CD8-positive, alpha-beta memory T cell (primary cell): Measurements from ENCODE around the gene SERHL2. TPM values are rescaled to one million over a fixed set of nuclear protein-coding genes. Genes with fewer than 3 reads are reported as not detected.

ENCODE experiments used
- CTCF ChIA-PET: fragments of 350-600 bp; sonication (Branson Sonifier 250); formaldehyde crosslinking; loops from one replicate; lab custom pipeline; 2021; ENCODE audit warnings: antibody characterized with exemption; lab: Charles Lee
- POLR2A ChIA-PET: fragments of 350-600 bp; sonication (Branson Sonifier 250); formaldehyde crosslinking; loops from one replicate; lab custom pipeline; 2021; ENCODE audit warnings: antibody characterized with exemption; lab: Charles Lee
- DNase-seq, 5 donors: peaks; one replicate each; pipeline versions ENCODE4 v3.0.0 to v3.0.0-alpha.2; 2020 to 2022; ENCODE audit warnings: mixed read lengths in 1 of 5
- H3K27ac ChIP-seq: one replicate; pipeline ENCODE4 v1.7.0; 2013; ENCODE audit warnings: low read depth, mild to moderate bottlenecking, low read length, moderate library complexity
- H3K27me3 ChIP-seq: 2 replicates; pipeline ENCODE4 v1.7.0; 2013; ENCODE audit warnings: low read length, mild to moderate bottlenecking; ENCODE audit not compliant: insufficient read depth, poor library complexity, severe bottlenecking
- H3K36me3 ChIP-seq: 2 replicates; pipeline ENCODE4 v1.7.0; 2013; ENCODE audit warnings: mild to moderate bottlenecking, low read length, moderate library complexity; ENCODE audit not compliant: insufficient read depth
- H3K4me1 ChIP-seq: 2 replicates; pipeline ENCODE4 v1.7.0; 2013; ENCODE audit warnings: mild to moderate bottlenecking, low read length, moderate library complexity; ENCODE audit not compliant: insufficient read depth
- H3K4me3 ChIP-seq: 2 replicates; pipeline ENCODE4 v1.7.0; 2013; ENCODE audit warnings: mild to moderate bottlenecking, low read length
- H3K9me3 ChIP-seq: 2 replicates; pipeline ENCODE4 v1.7.0; 2013; ENCODE audit warnings: mild to moderate bottlenecking, low read length
- H3K27ac Mint-ChIP-seq, 8 donors: one replicate each; pipeline ENCODE4 v1.8.0; 2020 to 2021; ENCODE audit warnings: mixed read lengths in 8 of 8, mild to moderate bottlenecking in 6 of 8, inconsistent platforms in 3 of 8, moderate library complexity in 3 of 8
- H3K27me3 Mint-ChIP-seq, 2 donors: one replicate each; pipeline ENCODE4 v1.8.0; 2020 to 2021; ENCODE audit warnings: mixed read lengths in 2 of 2, mild to moderate bottlenecking in 1 of 2, moderate library complexity in 1 of 2
- H3K36me3 Mint-ChIP-seq, 3 donors: one replicate each; pipeline ENCODE4 v1.8.0; 2020 to 2021; ENCODE audit warnings: mixed read lengths in 3 of 3, inconsistent platforms in 1 of 3, mild to moderate bottlenecking in 1 of 3
- H3K4me1 Mint-ChIP-seq, 3 donors: one replicate each; pipeline ENCODE4 v1.8.0; 2020 to 2021; ENCODE audit warnings: mixed read lengths in 3 of 3, inconsistent platforms in 1 of 3, mild to moderate bottlenecking in 1 of 3
- H3K4me3 Mint-ChIP-seq, 7 donors: one replicate each; pipeline ENCODE4 v1.8.0; 2020 to 2021; ENCODE audit warnings: mixed read lengths in 7 of 7, mild to moderate bottlenecking in 6 of 7, moderate library complexity in 4 of 7, inconsistent platforms in 2 of 7
- H3K9me3 Mint-ChIP-seq, 5 donors: one replicate each; pipeline ENCODE4 v1.8.0; 2020 to 2022; ENCODE audit warnings: mixed read lengths in 5 of 5, mild to moderate bottlenecking in 3 of 5, moderate library complexity in 2 of 5, inconsistent platforms in 1 of 5
- polyA plus RNA-seq: library from polyadenylated mRNA; unstranded; fragments of 300-500 nt; fragmentation: Illumina TruSeq; gene quantifications from one replicate; pipeline ENCODE4 v1.2.3, GENCODE V29; 2021
- total RNA-seq, 2 experiments: library from RNA; stranded (reverse); gene quantifications; one replicate each; pipeline ENCODE4 v1.2.3, GENCODE V29; 2021

The SERHL2 gene
- total and polyA plus RNA-seq, 3 experiments from 2014 or later = 0.60 to 1.4 (median 1.3) TPM

DNA sequence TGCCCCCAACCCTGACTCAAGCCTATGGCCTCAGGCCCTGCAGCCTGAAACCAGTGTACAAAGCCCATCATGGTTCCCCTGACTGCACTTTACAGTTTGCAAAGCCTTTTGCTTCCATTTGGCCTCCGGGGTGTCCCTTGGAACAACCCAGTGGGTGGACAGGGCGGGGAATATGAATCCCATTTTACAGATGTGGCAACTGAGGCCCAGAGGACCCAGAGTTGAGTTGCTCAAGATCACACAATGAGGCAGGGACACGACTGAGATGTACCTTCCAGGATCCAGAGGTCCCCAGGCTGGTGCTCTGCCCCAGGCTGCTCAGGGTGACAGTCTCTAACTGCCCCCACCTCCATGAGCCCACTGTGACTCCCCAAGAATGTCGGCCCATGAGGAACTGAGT, 66.3 kb downstream of the SERHL2 start:
- ChIA-PET POLR2A (no interaction called here), CTCF (interaction anchor here (1.4 kb wide), 1 partner anchor 30 kb away, joined by 3 read pairs; no protein-coding TSS in a partner anchor)
- no peaks in the 10 kb centered on the region for H3K27me3 ChIP-seq
- Mint-ChIP-seq H3K27ac (peak overlapping the region in 1 of 8 donors; percentile 11), H3K27me3 (no peaks in the 10 kb centered on the region), H3K4me3 (no peak overlapping the region), H3K36me3 (peaks cover 0 to 40% (median 2%) of the 10 kb centered on the region in 3 donors), H3K4me1 (peaks cover 14 to 19% (median 17%) of the 10 kb centered on the region in 3 donors), H3K9me3 (no peaks in the 10 kb centered on the region)
- no peaks in the 10 kb centered on the region for H3K9me3 ChIP-seq
- DNase-seq = no peak
- H3K27ac ChIP-seq = no peak overlapping the region
- H3K4me1 ChIP-seq = peaks cover 7% of the 10 kb centered on the region
- H3K36me3 ChIP-seq = no peaks in the 10 kb centered on the region
- no peak overlapping the region for H3K4me3 ChIP-seq

DNA sequence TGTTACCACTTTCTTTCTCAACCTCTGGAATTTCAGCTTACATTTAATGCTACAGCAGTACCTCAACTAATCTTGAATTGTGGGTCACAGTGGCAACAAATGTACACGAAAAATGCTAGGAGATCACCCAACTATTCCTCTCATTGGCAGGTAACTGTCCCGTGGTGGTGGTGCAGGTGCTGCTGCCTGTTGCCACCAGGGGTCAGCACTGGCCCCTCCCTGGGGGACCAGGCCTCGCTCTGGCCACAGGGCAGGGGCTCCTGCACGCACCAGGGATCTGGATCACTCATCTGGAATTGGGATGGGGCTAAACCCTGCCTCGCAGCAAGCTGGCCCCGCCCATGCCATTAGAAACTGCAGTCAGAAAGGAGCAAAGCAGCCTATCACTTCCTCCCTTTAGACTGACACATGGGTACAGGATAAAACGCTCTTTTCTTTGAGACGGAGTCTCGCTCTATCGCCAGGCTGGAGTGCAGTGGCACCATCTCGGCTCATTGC, 67.8 kb downstream of the SERHL2 start:
- Mint-ChIP-seq H3K36me3 (peaks cover 0 to 43% (median 3%) of the 10 kb centered on the region in 3 donors), H3K27ac (peak overlapping the region in 6 of 8 donors; percentile 20 to 84 (median 68)), H3K4me3 (peak overlapping the region in 1 of 7 donors; percentile 8), H3K27me3 (no peaks in the 10 kb centered on the region), H3K9me3 (no peaks in the 10 kb centered on the region), H3K4me1 (peaks cover 5 to 11% (median 8%) of the 10 kb centered on the region in 3 donors)
- no peaks in the 10 kb centered on the region for H3K27me3 ChIP-seq
- DNase-seq = peak; percentile 26 to 67 (median 34)
- ChIA-PET POLR2A (no interaction called here), CTCF (interaction anchor here (0.8 to 2.0 kb wide), 7 partner anchors 10 to 42 kb away, joined by 3 to 6 read pairs (median 5); no protein-coding TSS in a partner anchor)
- peaks cover under 1% of the 10 kb centered on the region for H3K36me3 ChIP-seq
- no peaks in the 10 kb centered on the region for H3K4me1 ChIP-seq
- H3K4me3 ChIP-seq = no peak overlapping the region
- H3K27ac ChIP-seq = no peak overlapping the region
- H3K9me3 ChIP-seq = no peaks in the 10 kb centered on the region

DNA sequence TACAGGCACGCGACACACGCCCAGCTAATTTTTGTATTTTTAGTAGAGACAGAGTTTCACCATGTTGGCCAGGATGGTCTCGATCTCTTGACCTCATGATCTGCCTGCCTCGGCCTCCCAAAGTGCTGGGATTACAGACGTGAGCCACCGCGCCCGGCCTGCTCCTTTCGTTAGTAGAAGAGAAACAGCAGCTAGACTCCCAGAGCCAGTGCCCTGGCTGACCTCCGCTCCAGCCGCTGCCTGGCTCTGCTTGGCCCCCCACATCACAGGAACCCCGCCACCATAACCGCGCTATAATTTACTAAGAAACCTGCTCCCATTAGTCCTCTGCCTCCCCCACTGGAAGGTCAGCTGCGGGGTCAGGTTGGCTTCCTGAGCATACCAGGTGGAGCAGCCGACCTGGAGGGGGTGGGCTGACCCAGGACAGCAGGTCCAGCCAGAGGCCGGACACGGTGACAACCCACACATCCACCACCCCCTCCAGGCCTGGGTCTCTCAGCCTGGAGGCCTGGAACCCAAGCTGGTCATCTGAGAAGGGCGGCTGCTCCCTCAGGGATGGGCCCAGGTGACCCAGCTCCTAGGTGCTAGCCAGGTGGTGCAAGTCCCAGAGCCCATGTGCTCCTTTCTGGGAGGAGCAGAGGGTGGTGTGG, 68.4 kb downstream of the SERHL2 start:
- peaks cover 0 to 46% (median 3%) of the 10 kb centered on the region in 3 donors for H3K36me3 Mint-ChIP-seq
- Histone ChIP-seq H3K4me1 (no peaks in the 10 kb centered on the region), H3K27ac (no peak overlapping the region), H3K4me3 (no peak overlapping the region), H3K9me3 (no peaks in the 10 kb centered on the region), H3K27me3 (no peaks in the 10 kb centered on the region), H3K36me3 (peaks cover 7% of the 10 kb centered on the region)
- H3K27me3 Mint-ChIP-seq = no peaks in the 10 kb centered on the region
- H3K4me3 Mint-ChIP-seq = no peak overlapping the region
- H3K4me1 Mint-ChIP-seq = peaks cover 5 to 11% (median 8%) of the 10 kb centered on the region in 3 donors
- no peak overlapping the region for H3K27ac Mint-ChIP-seq
- POLR2A ChIA-PET = no interaction called here
- H3K9me3 Mint-ChIP-seq = no peaks in the 10 kb centered on the region
- CTCF ChIA-PET = interaction anchor here (1.2 to 2.0 kb wide), 4 partner anchors 9 to 41 kb away, joined by 5 to 6 read pairs (median 5); no protein-coding TSS in a partner anchor
- DNase-seq = no peak

DNA sequence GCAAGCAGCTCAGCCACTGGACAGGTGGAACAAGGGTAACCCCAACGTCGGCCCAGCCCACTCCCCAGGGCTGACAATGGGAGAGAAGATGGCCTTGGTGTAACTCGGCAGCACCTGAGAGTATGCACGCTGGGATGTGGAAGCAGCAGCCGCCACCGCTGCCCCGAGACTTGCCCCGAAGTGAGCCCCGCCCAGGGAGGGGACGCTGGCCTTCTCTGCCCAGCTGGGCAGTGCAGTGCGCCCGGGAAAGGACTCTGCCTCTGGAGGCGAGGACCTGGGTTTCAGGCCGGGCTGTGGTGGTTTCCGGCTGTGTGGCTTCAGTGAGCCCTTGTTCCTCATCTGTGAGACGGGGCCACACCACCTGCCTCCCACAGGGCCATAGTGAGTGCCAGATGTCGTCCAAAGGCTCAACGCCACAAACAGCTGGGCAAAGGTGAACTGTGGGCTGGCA, 69.6 kb downstream of the SERHL2 start:
- peaks cover 9% of the 10 kb centered on the region for H3K36me3 ChIP-seq
- peaks cover 0 to 55% (median 3%) of the 10 kb centered on the region in 3 donors for H3K36me3 Mint-ChIP-seq
- H3K4me3 ChIP-seq = no peak overlapping the region
- H3K4me1 ChIP-seq = no peaks in the 10 kb centered on the region
- DNase-seq = no peak
- no peaks in the 10 kb centered on the region for H3K27me3 Mint-ChIP-seq
- POLR2A ChIA-PET = no interaction called here
- no peak overlapping the region for H3K27ac ChIP-seq
- H3K4me1 Mint-ChIP-seq = peaks cover 5% of the 10 kb centered on the region in 3 donors
- no peaks in the 10 kb centered on the region for H3K9me3 ChIP-seq
- H3K4me3 Mint-ChIP-seq = no peak overlapping the region
- no peaks in the 10 kb centered on the region for H3K27me3 ChIP-seq
- CTCF ChIA-PET = interaction anchor here (0.7 to 1.3 kb wide), 2 partner anchors 9 to 19 kb away, joined by 3 read pairs; partner anchors contain the start of gene POLDIP3
- H3K9me3 Mint-ChIP-seq = no peaks in the 10 kb centered on the region
- no peak overlapping the region for H3K27ac Mint-ChIP-seq

Other genes with a start within 250 kb of the SERHL2 start
- under 1 TPM; 0.16 to 0.31 TPM for gene NFAM1, start 121.6 kb upstream of the SERHL2 start, total RNA-seq
- gene NFAM1, start 121.6 kb upstream of the SERHL2 start, polyA plus RNA-seq = not detected
- 100 to 1,000 TPM; 173 to 175 TPM for gene RRP7A, start 34.2 kb upstream of the SERHL2 start, total RNA-seq
- 62.5 TPM for gene RRP7A, start 34.2 kb upstream of the SERHL2 start, polyA plus RNA-seq
- gene POLDIP3, start 60.9 kb downstream of the SERHL2 start, total RNA-seq = 10 to 100 TPM; 80.0 to 82.8 TPM
- 78.0 TPM for gene POLDIP3, start 60.9 kb downstream of the SERHL2 start, polyA plus RNA-seq
- gene ATP5MGL, start 86.6 kb downstream of the SERHL2 start, total RNA-seq = under 1 TPM; 0.51 to 0.74 TPM
- 0.51 TPM for gene ATP5MGL, start 86.6 kb downstream of the SERHL2 start, polyA plus RNA-seq
- 10 to 100 TPM; 70.9 to 75.1 TPM for gene CYB5R3, start 95.4 kb downstream of the SERHL2 start, total RNA-seq
- 105 TPM for gene CYB5R3, start 95.4 kb downstream of the SERHL2 start, polyA plus RNA-seq
- not detected for gene A4GALT, start 166.9 kb downstream of the SERHL2 start, total RNA-seq
- gene A4GALT, start 166.9 kb downstream of the SERHL2 start, polyA plus RNA-seq = not detected